H1 (cell line): Measurements from ENCODE around the gene PSMC3. TPM values are rescaled to one million over a fixed set of nuclear protein-coding genes. Genes with fewer than 3 reads are reported as not detected.

Experiments
- BCL11A ChIP-seq, 2 experiments: IDR thresholded peaks; one replicate each; pipeline ENCODE4 v1.6.1; 2011; ENCODE audit warnings: low read depth in 2 of 2, low read length in 2 of 2, mild to moderate bottlenecking in 2 of 2
- CHD7 ChIP-seq: fragments of 300-600 bp; sonication (generic); IDR thresholded peaks from 2 replicates; pipeline ENCODE4 v1.7.1; 2012; ENCODE audit warnings: low read length, moderate library complexity, mild to moderate bottlenecking, inconsistent platforms; ENCODE audit not compliant: insufficient replicate concordance
- EP300 ChIP-seq, 2 experiments: IDR thresholded peaks; 1 replicate in 1 of 2; 2 replicates in 1 of 2; pipeline ENCODE4 v1.6.1; 2011 to 2012; ENCODE audit warnings: low read depth in 2 of 2, low read length in 2 of 2, mild to moderate bottlenecking in 2 of 2, borderline replicate concordance in 1 of 2, inconsistent platforms in 1 of 2, moderate library complexity in 1 of 2
- EZH2 ChIP-seq: fragments of 200-600 bp; sonication (generic); IDR thresholded peaks from 2 replicates; pipeline ENCODE4 v1.7.1; 2012; ENCODE audit warnings: low read depth, mild to moderate bottlenecking, moderate library complexity, low read length, inconsistent platforms; ENCODE audit not compliant: severe bottlenecking
- PHF8 ChIP-seq: fragments of 200-600 bp; sonication (generic); conservative IDR thresholded peaks from 2 replicates; pipeline ENCODE4 v1.7.1; 2012; ENCODE audit warnings: low read depth, mild to moderate bottlenecking, inconsistent platforms, low read length, moderate library complexity
- POU5F1 ChIP-seq: IDR thresholded peaks from 2 replicates; pipeline ENCODE4 v1.6.1; 2011; ENCODE audit warnings: low read depth, mild to moderate bottlenecking, low read length, moderate library complexity
- SUZ12 ChIP-seq: fragments of 200-600 bp; sonication (generic); IDR thresholded peaks from 2 replicates; pipeline ENCODE4 v1.6.1; 2012; ENCODE audit warnings: mild to moderate bottlenecking, inconsistent platforms, low read length, moderate library complexity, mixed read lengths
- USF2 ChIP-seq: IDR thresholded peaks from 2 replicates; pipeline ENCODE4 v1.6.1; 2011; ENCODE audit warnings: low read length, improper control_type of control experiment
- polyA plus RNA-seq, 7 experiments: library from polyadenylated mRNA; depleted of rRNA in 3 of 7; stranded (reverse) in 5 of 7; unstranded in 2 of 7; fragments of >200 nt in 5 of 7; fragments of 200-250 nt in 2 of 7; gene quantifications; 1 replicate in 5 of 7; 2 replicates in 1 of 7; 4 replicates in 1 of 7; pipeline versions ENCODE4 v1.2.1 to v1.2.3, GENCODE V29; 2011 to 2013; ENCODE audit warnings: missing spikeins in 2 of 7, mixed read lengths in 2 of 7
- total RNA-seq: library from RNA; stranded (reverse); fragmentation: NEBNext Ultra II Directional; extraction: Animal tissue kit (Norgen Biotek cat#: 25700); gene quantifications from 2 replicates; pipeline ENCODE4 v1.2.1, GENCODE V29; 2021

PSMC3 gene
- total and polyA plus RNA-seq, 2 of the 8 experiments (the other 6 are each of a cell fraction or from before 2014, with no cell fraction given), result 105 to 160 TPM

GRCh38 chr11:47383071-47383470 lies 43.2 kb downstream of the PSMC3 start (continued):
- TF ChIP-seq CHD7 (no peak), EP300 (IDR thresholded peaks at IDR 0.05; ENCODE audit: borderline replicate concordance in 1 of 2, low read depth in 2 of 2, low read length in 2 of 2) (no peak), PHF8 (no peak), USF2 (no peak), BCL11A (IDR thresholded peaks at IDR 0.05; ENCODE audit: low read depth in 2 of 2, low read length in 2 of 2) (no peak), POU5F1 (no peak), EZH2 (no peak), SUZ12 (no peak)
